Glomerular endothelial cell (primary cell): ENCODE measurements around the gene DDX27. TPM values are rescaled to one million over a fixed set of nuclear protein-coding genes. Genes with fewer than 3 reads are reported as not detected.
A peak's percentile ranks its signal among the peaks of the same experiment; 100 is the strongest.
"Not testable (repeated sequence)": the region's sequence is repeated elsewhere in the genome, so short reads cannot be mapped to it uniquely, and the experiment has no call there.

Experiments
- DNase-seq: peaks from one replicate; pipeline ENCODE4 v3.0.0-alpha.2; 2011; ENCODE audit warnings: low read depth, low spot score; ENCODE audit errors: extremely low read depth
- total RNA-seq: library from RNA; depleted of rRNA; stranded (reverse); fragments of >200 nt; gene quantifications from 2 replicates; pipeline ENCODE4 v1.2.3, GENCODE V29; 2015

DDX27 gene
- total RNA-seq, 1 donor from 2014 or later = 26.3 TPM

- no peak for DNase-seq
Observed at GRCh38 chr20:49203746-49204145, 15.5 kb upstream of the DDX27 start.

DNA sequence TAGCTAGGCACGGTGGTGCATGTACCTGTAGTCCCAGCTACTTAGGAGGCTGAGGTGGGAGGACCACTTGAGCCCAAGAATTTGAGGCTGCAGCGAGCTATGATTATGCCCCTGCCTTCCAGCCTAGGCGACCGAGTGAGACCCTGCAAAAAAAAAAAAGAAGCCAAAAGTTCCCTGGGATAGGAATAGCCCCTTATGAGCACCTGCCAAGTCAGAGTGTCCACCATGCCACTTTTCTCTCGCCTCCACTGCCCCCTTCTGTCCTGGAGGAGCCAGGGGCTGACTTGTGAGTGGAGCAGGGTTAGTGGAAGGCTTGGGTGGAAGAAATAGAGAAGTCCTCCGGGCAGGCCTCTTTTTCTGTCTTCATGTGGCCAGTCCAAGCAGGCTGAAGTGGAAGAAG lies 12.1 kb upstream of the DDX27 start:
- no peak for DNase-seq

GRCh38 chr20:49210101-49210756 lies 9.0 kb upstream of the DDX27 start:
- DNase-seq = no peak

DNA sequence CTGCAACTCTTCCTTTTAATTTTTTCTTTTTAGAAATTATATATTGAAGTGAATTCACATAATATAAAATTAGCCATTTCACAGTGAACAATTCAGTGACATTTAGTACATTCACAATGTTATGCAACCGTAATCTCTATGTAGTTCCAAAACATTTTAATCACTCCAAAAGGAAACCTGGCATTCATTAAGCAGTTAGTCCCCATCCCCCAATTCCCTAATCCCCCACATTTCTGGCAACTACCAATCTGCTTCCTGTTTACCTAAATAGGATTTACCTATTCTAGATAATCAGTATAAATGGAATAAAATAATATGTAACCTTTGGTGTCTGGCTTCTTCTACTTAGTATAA lies 8.5 kb upstream of the DDX27 start:
- no peak for DNase-seq

DNA sequence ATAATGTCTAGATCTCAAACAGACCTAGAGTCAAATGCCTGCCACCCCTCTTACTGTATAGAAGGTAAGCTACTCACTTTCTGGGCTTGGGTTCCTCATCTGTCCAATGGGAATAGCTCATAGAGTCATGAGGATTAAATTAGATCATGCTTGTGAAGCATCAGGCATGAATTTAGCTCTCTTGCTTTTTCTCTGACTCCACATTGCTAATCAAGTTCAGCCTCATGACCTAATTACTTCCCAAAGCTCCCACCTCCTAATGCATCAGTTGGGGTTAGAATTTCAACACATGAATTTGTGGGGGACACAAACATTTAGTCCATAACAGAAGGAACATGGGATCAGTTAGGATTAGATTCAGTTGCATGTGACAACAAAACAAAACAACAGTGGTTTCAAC lies 4.6 kb upstream of the DDX27 start:
- no peak for DNase-seq

- no peak for DNase-seq
Observed at GRCh38 chr20:49215232-49215631, 4.0 kb upstream of the DDX27 start.

DNA sequence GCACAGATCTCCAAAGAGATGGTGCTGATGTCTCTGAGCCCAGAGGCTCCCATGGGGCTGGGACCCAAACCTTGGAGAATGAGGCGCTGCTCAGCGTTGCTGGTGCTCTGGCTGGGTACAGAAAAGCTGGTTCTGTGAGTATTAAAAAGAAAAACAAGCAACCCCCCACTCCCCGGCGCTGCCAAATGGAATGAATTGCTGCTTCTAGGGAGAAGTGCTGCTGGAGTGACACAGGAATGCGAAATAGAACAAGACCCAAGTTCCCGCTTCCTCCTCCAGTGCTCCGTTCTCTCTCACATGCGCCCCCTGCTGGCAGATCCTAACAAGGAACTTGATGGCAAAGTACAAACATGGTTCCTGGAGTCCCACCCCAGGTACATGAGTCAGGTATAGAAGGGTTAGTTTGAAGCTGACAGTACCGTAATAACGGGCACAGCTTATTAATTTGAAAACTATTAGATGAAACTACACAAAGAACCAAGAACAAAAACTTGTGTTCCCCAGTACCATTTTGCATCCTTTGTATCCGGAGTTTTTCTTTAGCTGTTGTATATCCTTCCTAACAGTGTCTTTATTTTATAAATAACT lies 2.1 kb upstream of the DDX27 start:
- DNase-seq = peak; percentile 80

DNA sequence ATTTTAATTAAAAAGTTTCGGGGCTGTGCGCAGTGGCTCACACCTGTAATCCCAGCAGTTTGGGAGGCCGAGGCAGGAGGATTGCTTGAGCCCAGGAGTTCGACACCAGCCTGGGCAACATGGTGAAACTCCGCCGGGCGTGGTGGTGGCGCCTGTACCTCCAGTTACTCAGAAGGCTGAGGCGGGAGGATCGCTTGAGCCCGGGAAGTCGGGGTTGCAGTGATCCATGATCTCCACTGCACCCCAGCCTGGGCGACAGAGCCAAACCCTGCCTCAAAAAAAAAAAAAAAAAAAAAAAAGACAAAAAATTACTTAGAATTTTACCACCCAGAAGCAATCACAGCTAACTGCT lies 501 bp upstream of the DDX27 start:
- DNase-seq = not testable (repeated sequence)

- no peak for DNase-seq
Observed at GRCh38 chr20:49219924-49220831, 962 bp downstream of the DDX27 start.

- no peak for DNase-seq
Observed at GRCh38 chr20:49225896-49226295, 6.7 kb downstream of the DDX27 start.

GRCh38 chr20:49228676-49229075 lies 9.5 kb downstream of the DDX27 start:
- DNase-seq = no peak

DNA sequence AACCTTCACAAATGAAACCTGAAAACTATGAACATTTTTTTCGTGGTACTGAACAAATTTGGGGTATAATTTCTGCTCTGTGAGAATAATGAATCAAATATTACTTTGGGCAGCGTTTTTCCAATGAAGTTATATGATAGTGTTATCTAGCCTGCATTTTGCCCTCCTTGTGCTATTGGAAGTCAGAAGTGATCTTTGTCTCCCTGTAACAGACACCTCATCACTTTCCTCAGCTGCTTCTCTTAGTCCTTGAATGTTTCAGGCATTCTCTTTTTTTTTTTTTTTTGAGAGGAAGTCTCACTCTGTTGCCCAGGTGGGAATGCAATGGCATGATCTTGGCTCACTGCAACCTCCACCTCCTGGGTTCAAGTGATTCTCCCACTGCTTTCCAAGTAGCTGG lies 10.2 kb downstream of the DDX27 start:
- DNase-seq = no peak

- DNase-seq = no peak
Observed at GRCh38 chr20:49230021-49230420, 10.8 kb downstream of the DDX27 start.

DNA sequence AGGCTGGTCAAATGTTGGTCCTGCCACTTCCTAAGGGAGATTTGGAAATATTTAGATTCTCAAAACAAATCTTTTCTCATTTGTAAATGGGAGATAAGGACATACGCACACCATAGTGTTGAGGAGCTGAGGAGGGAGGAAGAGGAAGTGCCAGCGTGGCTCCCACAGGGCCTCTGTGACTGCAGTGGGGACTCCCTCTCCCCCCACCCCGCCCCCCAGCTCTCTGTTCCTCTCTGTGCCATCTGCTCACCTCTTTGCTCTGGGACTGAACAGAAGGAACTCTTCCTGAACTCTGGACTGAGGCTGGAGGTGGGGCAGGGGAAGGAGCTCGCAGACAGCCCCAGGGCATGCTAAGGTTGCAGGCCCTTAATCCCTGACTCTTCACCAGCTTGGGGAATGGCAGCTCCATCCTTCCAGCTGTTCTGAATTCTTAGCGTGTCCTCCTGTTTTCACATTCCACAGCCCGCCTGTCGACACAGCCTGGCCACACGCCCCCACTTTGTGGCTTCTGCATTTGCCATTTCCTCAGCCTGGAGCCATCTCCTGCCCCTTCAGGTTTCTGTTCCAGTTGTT lies 11.4 kb downstream of the DDX27 start:
- DNase-seq = no peak

- no peak for DNase-seq
Observed at GRCh38 chr20:49231471-49231870, 12.3 kb downstream of the DDX27 start.

DNA sequence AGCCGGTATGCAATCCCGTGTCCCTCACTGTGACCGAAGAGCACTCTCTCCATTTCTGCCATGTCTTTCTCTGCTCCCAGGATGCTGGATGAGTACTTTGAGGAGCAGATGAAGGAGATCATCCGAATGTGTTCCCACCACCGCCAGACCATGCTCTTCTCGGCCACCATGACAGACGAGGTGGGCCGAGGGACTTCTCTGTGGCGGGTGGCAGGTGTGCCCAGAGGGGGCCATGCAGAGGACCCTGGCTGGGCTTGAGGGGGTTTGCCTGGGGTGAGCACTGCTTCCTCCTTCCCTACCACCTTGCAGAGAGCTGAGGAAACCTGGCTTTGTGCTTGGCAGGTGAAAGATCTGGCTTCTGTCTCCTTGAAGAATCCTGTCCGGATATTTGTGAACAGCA lies 14.0 kb downstream of the DDX27 start:
- no peak for DNase-seq

DNA sequence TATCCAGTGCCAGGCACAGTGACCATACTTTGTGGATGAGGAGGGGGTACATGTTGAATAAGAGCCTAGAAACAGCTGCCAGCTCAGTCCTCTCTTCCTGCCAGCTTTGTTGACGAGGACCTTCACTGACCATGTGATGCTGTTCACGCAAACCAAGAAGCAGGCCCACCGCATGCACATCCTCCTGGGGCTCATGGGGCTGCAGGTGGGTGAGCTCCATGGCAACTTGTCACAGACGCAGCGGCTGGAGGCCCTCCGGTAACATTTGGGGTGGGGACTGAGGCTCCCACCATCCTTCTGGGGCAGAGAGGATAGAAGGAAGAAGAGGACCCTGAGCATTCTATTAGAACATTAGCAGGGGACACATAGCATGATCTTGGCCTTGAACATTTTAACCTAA lies 15.6 kb downstream of the DDX27 start:
- no peak for DNase-seq

DNA sequence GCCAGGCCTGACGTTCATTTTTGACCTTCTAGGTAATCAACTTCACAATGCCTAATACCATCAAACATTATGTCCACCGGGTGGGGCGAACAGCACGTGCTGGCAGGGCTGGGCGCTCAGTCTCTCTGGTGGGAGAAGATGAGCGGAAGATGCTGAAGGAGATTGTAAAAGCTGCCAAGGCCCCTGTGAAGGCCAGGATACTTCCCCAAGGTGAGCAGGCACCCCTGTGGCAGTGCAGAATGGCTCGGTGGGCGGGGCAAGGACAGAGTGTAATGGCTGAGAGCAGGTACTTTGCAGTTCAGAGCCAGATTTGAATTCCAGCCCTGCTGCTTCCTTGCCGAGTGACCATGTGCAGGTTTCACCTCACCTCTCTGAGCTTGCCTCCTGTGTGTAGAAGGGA lies 17.1 kb downstream of the DDX27 start:
- DNase-seq = no peak

DNA sequence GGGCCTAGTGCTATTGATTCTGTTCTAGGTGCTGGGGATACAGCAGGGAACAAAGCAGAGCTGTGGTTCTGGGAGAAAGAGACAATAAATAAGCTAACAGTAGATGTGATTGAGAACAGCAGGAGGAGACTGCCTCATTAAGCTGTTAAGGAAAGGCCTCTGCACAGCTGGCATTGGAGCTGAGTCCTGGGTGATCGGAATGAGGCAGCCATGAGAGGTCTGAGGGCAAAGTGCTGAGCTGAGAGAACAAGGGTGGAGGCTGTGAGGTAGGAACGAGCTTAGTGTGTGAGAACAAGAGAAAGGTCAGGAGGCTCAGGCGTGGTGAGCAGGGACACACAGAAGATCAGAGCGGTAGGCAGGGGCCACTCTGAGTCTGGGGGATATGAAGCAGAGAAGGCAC lies 18.3 kb downstream of the DDX27 start:
- DNase-seq = no peak

- no peak for DNase-seq
Observed at GRCh38 chr20:49245921-49246740, 26.9 kb downstream of the DDX27 start.

DNA sequence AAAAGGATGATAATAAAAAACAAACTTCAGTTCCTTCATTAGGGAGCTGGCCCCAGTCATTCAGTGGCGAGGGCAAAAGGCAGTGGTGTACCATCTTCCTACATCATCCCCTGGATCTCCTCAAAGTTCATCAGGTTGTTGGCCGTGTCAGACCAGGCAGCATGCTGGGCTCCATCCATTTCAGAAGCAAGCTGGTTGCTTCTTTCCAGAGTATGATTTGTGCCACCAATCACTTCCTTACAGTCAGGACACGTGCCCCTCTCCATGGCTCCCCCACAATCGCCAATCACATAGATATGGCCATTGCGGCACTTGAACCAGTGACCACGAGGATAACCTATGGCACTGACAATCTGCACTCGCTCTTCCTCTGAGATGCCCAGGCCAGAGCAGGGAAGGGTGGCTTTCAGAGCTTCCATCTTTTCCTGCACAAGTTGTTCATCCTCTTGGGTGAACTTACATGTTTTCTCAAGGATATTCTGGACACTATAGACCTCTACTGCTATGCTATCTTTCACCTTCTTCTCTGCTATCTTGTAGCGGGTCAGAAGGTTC lies 28.0 kb downstream of the DDX27 start:
- DNase-seq = no peak
